ENCODE measurements around the gene PRUNE1.

- TF ChIP-seq CTCF (IDR thresholded peaks at IDR 0.05; ENCODE audit: poor library complexity) (no peak), EZH2phosphoT487 (IDR thresholded peaks at IDR 0.05; ENCODE audit: low read depth, severe bottlenecking, unreplicated experiment) (no peak), EZH2 (IDR thresholded peaks at IDR 0.05; ENCODE audit: borderline replicate concordance) (no peak)
These were observed 31.3 kb downstream of the PRUNE1 start for GRCh38 chr1:151039521-151039920.
